H1 (cell line): ENCODE results near the gene TANC1. TPM values are rescaled to one million over a fixed set of nuclear protein-coding genes. Genes with fewer than 3 reads are reported as not detected.

ENCODE experiments used
- CEBPB ChIP-seq: IDR thresholded peaks from 2 replicates; pipeline ENCODE4 v1.6.1; 2012; ENCODE audit warnings: low read depth, low read length
- CREB1 ChIP-seq: IDR thresholded peaks from 2 replicates; pipeline ENCODE4 v1.6.1; 2012; ENCODE audit warnings: inconsistent platforms
- CTBP2 ChIP-seq: IDR thresholded peaks from 2 replicates; pipeline ENCODE4 v1.7.0; 2011; ENCODE audit warnings: borderline replicate concordance, mild to moderate bottlenecking, moderate library complexity, mixed read lengths, low read length; ENCODE audit not compliant: insufficient read depth, insufficient read length
- EGR1 ChIP-seq: IDR thresholded peaks from 2 replicates; pipeline ENCODE4 v1.6.1; 2011; ENCODE audit warnings: low read depth, low read length, borderline replicate concordance
- EZH2 ChIP-seq: fragments of 200-600 bp; sonication (generic); IDR thresholded peaks from 2 replicates; pipeline ENCODE4 v1.7.1; 2012; ENCODE audit warnings: low read depth, mild to moderate bottlenecking, moderate library complexity, low read length, inconsistent platforms; ENCODE audit not compliant: severe bottlenecking
- KDM5A ChIP-seq: fragments of 200-600 bp; IDR thresholded peaks from 2 replicates; pipeline ENCODE4 v1.7.1; 2012; ENCODE audit warnings: mild to moderate bottlenecking, low read length, inconsistent platforms, mixed read lengths
- SAP30 ChIP-seq: fragments of 300-600 bp; sonication (generic); IDR thresholded peaks from 2 replicates; pipeline ENCODE4 v1.7.1; 2012; ENCODE audit warnings: low read length, moderate library complexity, mild to moderate bottlenecking, inconsistent platforms; ENCODE audit not compliant: insufficient read depth, insufficient replicate concordance
- SP1 ChIP-seq: IDR thresholded peaks from 2 replicates; pipeline ENCODE4 v1.6.1; 2011; ENCODE audit warnings: low read depth, low read length
- SP2 ChIP-seq: IDR thresholded peaks from 2 replicates; pipeline ENCODE4 v1.6.1; 2012; ENCODE audit warnings: mild to moderate bottlenecking, low read length, inconsistent platforms
- ZNF274 ChIP-seq: IDR thresholded peaks from 2 replicates; pipeline ENCODE4 v1.7.0; 2012; ENCODE audit warnings: low read length, borderline replicate concordance; ENCODE audit errors: extremely low read depth
- polyA plus RNA-seq, 7 experiments: library from polyadenylated mRNA; depleted of rRNA in 3 of 7; stranded (reverse) in 5 of 7; unstranded in 2 of 7; fragments of >200 nt in 5 of 7; fragments of 200-250 nt in 2 of 7; gene quantifications; 1 replicate in 5 of 7; 2 replicates in 1 of 7; 4 replicates in 1 of 7; pipeline versions ENCODE4 v1.2.1 to v1.2.3, GENCODE V29; 2011 to 2013; ENCODE audit warnings: missing spikeins in 2 of 7, mixed read lengths in 2 of 7
- total RNA-seq: library from RNA; stranded (reverse); fragmentation: NEBNext Ultra II Directional; extraction: Animal tissue kit (Norgen Biotek cat#: 25700); gene quantifications from 2 replicates; pipeline ENCODE4 v1.2.1, GENCODE V29; 2021

The TANC1 gene
- total and polyA plus RNA-seq, 2 of the 8 experiments (the other 6 are each of a cell fraction or from before 2014, with no cell fraction given) = 4.1 to 7.6 TPM

GRCh38 chr2:159164457-159164911 lies 196.0 kb downstream of the TANC1 start (continued):
- TF ChIP-seq SAP30 (no peak), KDM5A (no peak), ZNF274 (no peak), SP1 (no peak), CREB1 (no peak), EGR1 (no peak), SP2 (no peak), EZH2 (no peak), CTBP2 (no peak), CEBPB (no peak)
- TF ChIP-seq, all 59 proteins: peak for 0
